HCT116 (cell line): ENCODE data around the gene DBN1. TPM values are rescaled to one million over a fixed set of nuclear protein-coding genes. Genes with fewer than 3 reads are reported as not detected.

Experiments
- ATAC-seq: fragments of 200-7000 bp; cut with Tn5 transposase; 2 replicates; pipeline ENCODE4 v1.9.1; 2020; ENCODE audit warnings: mild to moderate bottlenecking, moderate library complexity
- BruUV-seq: library from RNA; stranded (reverse); fragments of 400-500 nt; replicated peaks from 2 replicates; lab custom pipeline; 2021; lab: Mats Ljungman, UMichigan
- CTCF ChIA-PET: fragments of 300-600 bp; sonication (Branson Sonifier 250); formaldehyde crosslinking; loops from one replicate; lab custom pipeline; 2021; ENCODE audit warnings: antibody characterized with exemption; lab: Charles Lee
- POLR2A ChIA-PET: fragments of 300-600, 350-600 bp; sonication (Branson Sonifier 250); formaldehyde crosslinking; loops from one replicate; lab custom pipeline; 2021; ENCODE audit warnings: antibody characterized with exemption; lab: Charles Lee
- RAD21 ChIA-PET, 2 experiments: fragments of 300-600 bp; sonication (Branson Sonifier 250); formaldehyde crosslinking; loops; one replicate each; lab custom pipeline; 2023; ENCODE audit warnings: low total read pairs in 2 of 2; ENCODE audit not compliant: uncharacterized antibody in 2 of 2, unreplicated experiment in 2 of 2, low non-redundant PET in 1 of 2; lab: Charles Lee
- DNase-seq: peaks from one replicate; pipeline ENCODE4 v3.0.0-alpha.2; 2010; ENCODE audit warnings: low read depth, low spot score
- H2AFZ ChIP-seq: fragments of 200-600 bp; shearing (Covaris generic), sonication (generic); 2 replicates; pipeline ENCODE4 v1.6.1; 2017; ENCODE audit warnings: low read depth, mixed run types, mixed read lengths, antibody characterized with exemption, low read length; ENCODE audit not compliant: poor library complexity, severe bottlenecking
- H3K27ac ChIP-seq: 2 replicates; pipeline ENCODE4 v1.5.1; 2012; ENCODE audit warnings: low read depth, low read length
- H3K27me3 ChIP-seq: fragments of 200-600 bp; sonication (generic); 2 replicates; pipeline ENCODE4 v1.6.1; 2016; ENCODE audit warnings: mixed run types, low read length, mixed read lengths; ENCODE audit not compliant: insufficient read depth
- H3K36me3 ChIP-seq, 2 experiments: fragments of 200-500 bp in 1 of 2; fragments of 200-600 bp in 1 of 2; sonication (Bioruptor generic) in 1 of 2; sonication (generic) in 1 of 2; 2 replicates each; pipeline versions ENCODE4 v1.5.1 to v1.6.1; 2014 to 2016; ENCODE audit warnings: low read length in 2 of 2, inconsistent platforms in 1 of 2, mixed read lengths in 1 of 2, mixed run types in 1 of 2; ENCODE audit not compliant: insufficient read depth in 2 of 2, control insufficient read depth in 1 of 2
- H3K4me1 ChIP-seq, 2 experiments: fragments of 200-600 bp in 1 of 2; sonication (generic) in 1 of 2; 2 replicates each; pipeline versions ENCODE4 v1.5.1 to v1.6.1; 2012 to 2017; ENCODE audit warnings: low read length in 2 of 2, inconsistent platforms in 1 of 2, mild to moderate bottlenecking in 1 of 2, mixed read lengths in 1 of 2, mixed run types in 1 of 2, moderate library complexity in 1 of 2; ENCODE audit not compliant: insufficient read depth in 2 of 2, control insufficient read depth in 1 of 2
- H3K4me2 ChIP-seq: fragments of 200-600 bp; sonication (generic); 2 replicates; pipeline ENCODE4 v1.6.1; 2017; ENCODE audit warnings: mixed run types, low read length, mixed read lengths
- H3K4me3 ChIP-seq, 2 experiments: fragments of 200-600 bp in 1 of 2; sonication (generic) in 1 of 2; replicated peaks in 1 of 2; 2 replicates each; pipeline ENCODE4 v1.5.1; 2011 to 2016; ENCODE audit warnings: low read length in 2 of 2, control low read depth in 1 of 2, low read depth in 1 of 2, mild to moderate bottlenecking in 1 of 2, mixed read lengths in 1 of 2, mixed run types in 1 of 2
- H3K79me2 ChIP-seq: fragments of 200-600 bp; sonication (generic); 2 replicates; pipeline ENCODE4 v1.6.1; 2017; ENCODE audit warnings: mild to moderate bottlenecking, mixed run types, low read length, moderate library complexity, mixed read lengths; ENCODE audit not compliant: insufficient read depth
- H3K9ac ChIP-seq: fragments of 200-600 bp; sonication (generic); 2 replicates; pipeline ENCODE4 v1.6.1; 2016; ENCODE audit warnings: low read length, mixed read lengths
- H3K9me2 ChIP-seq: fragments of 200-600 bp; sonication (generic), shearing (Covaris generic); 2 replicates; pipeline ENCODE4 v1.6.1; 2017; ENCODE audit warnings: mixed run types, mild to moderate bottlenecking, moderate library complexity; ENCODE audit not compliant: insufficient read depth
- H3K9me3 ChIP-seq, 2 experiments: fragments of 200-500 bp in 1 of 2; fragments of 200-600 bp in 1 of 2; sonication (Bioruptor generic) in 1 of 2; sonication (generic) in 1 of 2; 2 replicates each; pipeline ENCODE4 v1.6.1; 2014 to 2017; ENCODE audit warnings: low read length in 2 of 2, mixed read lengths in 2 of 2, inconsistent platforms in 1 of 2, low read depth in 1 of 2, mild to moderate bottlenecking in 1 of 2, mixed run types in 1 of 2, moderate library complexity in 1 of 2; ENCODE audit not compliant: control insufficient read depth in 1 of 2, insufficient read depth in 1 of 2
- H4K20me1 ChIP-seq: fragments of 200-600 bp; sonication (generic), shearing (Covaris generic); 2 replicates; pipeline ENCODE4 v1.6.1; 2017; ENCODE audit warnings: mixed run types, mild to moderate bottlenecking, moderate library complexity; ENCODE audit not compliant: insufficient read depth
- intact Hi-C: fragments of 100-400 bp; cut with micrococcal nuclease; formaldehyde crosslinking; loops from 2 replicates; pipeline ENCODE4 v1.10.0; 2022
- total RNA-seq: library from RNA; stranded (reverse); gene quantifications from one replicate; pipeline ENCODE4 v1.2.1, GENCODE V29; 2021; ENCODE audit not compliant: unreplicated experiment
- TF ChIP-seq, protein P1 (sequence below): IDR thresholded peaks from 2 replicates; pipeline ENCODE4 v1.6.1; 2011; ENCODE audit warnings: mild to moderate bottlenecking, low read length, moderate library complexity; ENCODE audit not compliant: insufficient replicate concordance; ENCODE audit errors: extremely low read depth
- TF ChIP-seq, protein P2 (sequence below): IDR thresholded peaks from 2 replicates; pipeline ENCODE4 v1.6.1; 2012
- TF ChIP-seq, protein P3 (sequence below): IDR thresholded peaks from 2 replicates; pipeline ENCODE4 v1.6.1; 2012; ENCODE audit warnings: low read depth
- TF ChIP-seq, protein P4 (sequence below), 3 experiments: fragments of 200-600 bp in 1 of 3; sonication (generic) in 1 of 3; IDR thresholded peaks in 2 of 3; conservative IDR thresholded peaks in 1 of 3; 2 replicates each; pipeline ENCODE4 v1.5.1; 2012 to 2017; ENCODE audit warnings: low read depth in 2 of 3, low read length in 2 of 3, antibody characterized with exemption in 1 of 3, borderline replicate concordance in 1 of 3, control low read depth in 1 of 3, mild to moderate bottlenecking in 1 of 3, mixed read lengths in 1 of 3, mixed run types in 1 of 3, moderate library complexity in 1 of 3; ENCODE audit not compliant: insufficient read depth in 1 of 3

DBN1 gene
- total RNA-seq, 1 experiment from 2014 or later = 144 TPM

DNA sequence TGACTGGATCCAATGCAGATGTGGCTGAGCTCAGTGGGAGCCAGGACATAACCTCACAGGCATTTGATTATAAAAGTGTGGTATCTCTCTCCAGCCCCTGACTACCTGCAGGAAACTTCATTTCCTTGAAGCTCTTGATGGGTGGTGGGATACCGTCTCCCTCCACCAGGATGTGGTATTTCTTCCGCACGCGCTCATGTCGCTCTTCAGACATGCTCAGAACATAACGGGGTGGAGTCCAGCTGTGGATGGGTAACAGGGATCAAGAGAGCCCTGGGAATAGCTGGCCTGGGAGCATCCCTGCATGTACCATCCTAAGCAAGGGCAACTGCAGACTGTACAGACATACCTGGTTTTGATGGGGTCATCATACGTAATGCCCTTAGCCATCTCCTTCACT lies 42.1 kb upstream of the DBN1 start:
- peaks cover 28 to 61% of the 10 kb centered on the region in 2 experiments; a peak in 3 of 4 replicates for H3K36me3 ChIP-seq
- no peak overlapping the region for H2AFZ ChIP-seq
- RAD21 ChIA-PET = no interaction called here
- DNase-seq (no peak), ATAC-seq (no peak)
- no peak overlapping the region for H3K27ac ChIP-seq
- POLR2A ChIA-PET = no interaction called here
- no peaks in the 10 kb centered on the region for H3K27me3 ChIP-seq
- TF ChIP-seq, protein P1, sequence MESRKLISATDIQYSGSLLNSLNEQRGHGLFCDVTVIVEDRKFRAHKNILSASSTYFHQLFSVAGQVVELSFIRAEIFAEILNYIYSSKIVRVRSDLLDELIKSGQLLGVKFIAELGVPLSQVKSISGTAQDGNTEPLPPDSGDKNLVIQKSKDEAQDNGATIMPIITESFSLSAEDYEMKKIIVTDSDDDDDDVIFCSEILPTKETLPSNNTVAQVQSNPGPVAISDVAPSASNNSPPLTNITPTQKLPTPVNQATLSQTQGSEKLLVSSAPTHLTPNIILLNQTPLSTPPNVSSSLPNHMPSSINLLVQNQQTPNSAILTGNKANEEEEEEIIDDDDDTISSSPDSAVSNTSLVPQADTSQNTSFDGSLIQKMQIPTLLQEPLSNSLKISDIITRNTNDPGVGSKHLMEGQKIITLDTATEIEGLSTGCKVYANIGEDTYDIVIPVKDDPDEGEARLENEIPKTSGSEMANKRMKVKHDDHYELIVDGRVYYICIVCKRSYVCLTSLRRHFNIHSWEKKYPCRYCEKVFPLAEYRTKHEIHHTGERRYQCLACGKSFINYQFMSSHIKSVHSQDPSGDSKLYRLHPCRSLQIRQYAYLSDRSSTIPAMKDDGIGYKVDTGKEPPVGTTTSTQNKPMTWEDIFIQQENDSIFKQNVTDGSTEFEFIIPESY = no peak
- TF ChIP-seq, protein P2, sequence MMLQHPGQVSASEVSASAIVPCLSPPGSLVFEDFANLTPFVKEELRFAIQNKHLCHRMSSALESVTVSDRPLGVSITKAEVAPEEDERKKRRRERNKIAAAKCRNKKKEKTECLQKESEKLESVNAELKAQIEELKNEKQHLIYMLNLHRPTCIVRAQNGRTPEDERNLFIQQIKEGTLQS = no peak
- TF ChIP-seq, protein P3, sequence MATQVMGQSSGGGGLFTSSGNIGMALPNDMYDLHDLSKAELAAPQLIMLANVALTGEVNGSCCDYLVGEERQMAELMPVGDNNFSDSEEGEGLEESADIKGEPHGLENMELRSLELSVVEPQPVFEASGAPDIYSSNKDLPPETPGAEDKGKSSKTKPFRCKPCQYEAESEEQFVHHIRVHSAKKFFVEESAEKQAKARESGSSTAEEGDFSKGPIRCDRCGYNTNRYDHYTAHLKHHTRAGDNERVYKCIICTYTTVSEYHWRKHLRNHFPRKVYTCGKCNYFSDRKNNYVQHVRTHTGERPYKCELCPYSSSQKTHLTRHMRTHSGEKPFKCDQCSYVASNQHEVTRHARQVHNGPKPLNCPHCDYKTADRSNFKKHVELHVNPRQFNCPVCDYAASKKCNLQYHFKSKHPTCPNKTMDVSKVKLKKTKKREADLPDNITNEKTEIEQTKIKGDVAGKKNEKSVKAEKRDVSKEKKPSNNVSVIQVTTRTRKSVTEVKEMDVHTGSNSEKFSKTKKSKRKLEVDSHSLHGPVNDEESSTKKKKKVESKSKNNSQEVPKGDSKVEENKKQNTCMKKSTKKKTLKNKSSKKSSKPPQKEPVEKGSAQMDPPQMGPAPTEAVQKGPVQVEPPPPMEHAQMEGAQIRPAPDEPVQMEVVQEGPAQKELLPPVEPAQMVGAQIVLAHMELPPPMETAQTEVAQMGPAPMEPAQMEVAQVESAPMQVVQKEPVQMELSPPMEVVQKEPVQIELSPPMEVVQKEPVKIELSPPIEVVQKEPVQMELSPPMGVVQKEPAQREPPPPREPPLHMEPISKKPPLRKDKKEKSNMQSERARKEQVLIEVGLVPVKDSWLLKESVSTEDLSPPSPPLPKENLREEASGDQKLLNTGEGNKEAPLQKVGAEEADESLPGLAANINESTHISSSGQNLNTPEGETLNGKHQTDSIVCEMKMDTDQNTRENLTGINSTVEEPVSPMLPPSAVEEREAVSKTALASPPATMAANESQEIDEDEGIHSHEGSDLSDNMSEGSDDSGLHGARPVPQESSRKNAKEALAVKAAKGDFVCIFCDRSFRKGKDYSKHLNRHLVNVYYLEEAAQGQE = no peak
- TF ChIP-seq, protein P4, sequence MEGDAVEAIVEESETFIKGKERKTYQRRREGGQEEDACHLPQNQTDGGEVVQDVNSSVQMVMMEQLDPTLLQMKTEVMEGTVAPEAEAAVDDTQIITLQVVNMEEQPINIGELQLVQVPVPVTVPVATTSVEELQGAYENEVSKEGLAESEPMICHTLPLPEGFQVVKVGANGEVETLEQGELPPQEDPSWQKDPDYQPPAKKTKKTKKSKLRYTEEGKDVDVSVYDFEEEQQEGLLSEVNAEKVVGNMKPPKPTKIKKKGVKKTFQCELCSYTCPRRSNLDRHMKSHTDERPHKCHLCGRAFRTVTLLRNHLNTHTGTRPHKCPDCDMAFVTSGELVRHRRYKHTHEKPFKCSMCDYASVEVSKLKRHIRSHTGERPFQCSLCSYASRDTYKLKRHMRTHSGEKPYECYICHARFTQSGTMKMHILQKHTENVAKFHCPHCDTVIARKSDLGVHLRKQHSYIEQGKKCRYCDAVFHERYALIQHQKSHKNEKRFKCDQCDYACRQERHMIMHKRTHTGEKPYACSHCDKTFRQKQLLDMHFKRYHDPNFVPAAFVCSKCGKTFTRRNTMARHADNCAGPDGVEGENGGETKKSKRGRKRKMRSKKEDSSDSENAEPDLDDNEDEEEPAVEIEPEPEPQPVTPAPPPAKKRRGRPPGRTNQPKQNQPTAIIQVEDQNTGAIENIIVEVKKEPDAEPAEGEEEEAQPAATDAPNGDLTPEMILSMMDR (IDR thresholded peaks at IDR 0.05 in 2 of 3, conservative IDR thresholded peaks at IDR 0.05 in 1 of 3; ENCODE audit: borderline replicate concordance in 1 of 3, insufficient read depth in 1 of 3, low read depth in 2 of 3, low read length in 2 of 3) = no peak
- TF ChIP-seq, all 23 proteins: peak for 0
- H4K20me1 ChIP-seq = no peaks in the 10 kb centered on the region
- peak overlapping the region; percentile 94 for H3K4me2 ChIP-seq
- CTCF ChIA-PET = no interaction called here
- BruUV-seq = no TSS peak
- H3K9ac ChIP-seq = peak overlapping the region; percentile 92
- intact Hi-C loops = no loop called here
- H3K79me2 ChIP-seq = peaks cover 33% of the 10 kb centered on the region
- H3K4me3 ChIP-seq = peak overlapping the region; percentile 96 to 99
- no peaks in the 10 kb centered on the region for H3K9me2 ChIP-seq
- no peaks in the 10 kb centered on the region for H3K9me3 ChIP-seq
- peaks cover 11 to 24% of the 10 kb centered on the region in 2 experiments; a peak in 3 of 4 replicates for H3K4me1 ChIP-seq
